Fibroblast of lung (primary cell): ENCODE data around the gene RBM4B.

ENCODE experiments used
- EZH2 ChIP-seq: IDR thresholded peaks from 2 replicates; pipeline ENCODE4 v1.5.1; 2012; ENCODE audit warnings: low read length, control low read depth, mild to moderate bottlenecking; ENCODE audit errors: missing control alignments
- TF ChIP-seq, protein P1 (sequence below), 2 donors: IDR thresholded peaks in 1 of 2; conservative IDR thresholded peaks in 1 of 2; 1 replicate in 1 of 2; 2 replicates in 1 of 2; pipeline ENCODE4 v1.5.1; 2011 to 2012; ENCODE audit warnings: low read length in 2 of 2, control low read depth in 1 of 2, inconsistent platforms in 1 of 2, low read depth in 1 of 2, mild to moderate bottlenecking in 1 of 2

DNA sequence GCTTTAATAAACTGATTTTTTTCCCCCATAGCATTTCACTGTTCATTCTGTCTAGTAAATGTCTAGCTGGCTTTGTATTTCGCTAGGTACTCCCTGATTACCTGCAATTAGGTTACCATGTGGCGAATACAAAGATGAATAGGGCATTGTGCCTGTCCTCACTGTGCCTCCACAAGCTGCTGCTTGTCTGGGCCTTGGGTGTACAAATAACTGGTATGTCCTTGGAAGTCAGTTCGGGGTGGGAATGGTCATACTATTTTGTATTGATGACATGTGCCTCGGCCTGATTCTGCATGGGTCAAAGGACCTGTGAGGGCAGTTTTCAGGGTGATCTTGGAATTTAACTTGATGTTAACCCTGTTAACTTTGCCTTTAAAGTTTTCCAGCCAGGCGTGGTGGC is 27.8 kb downstream of the RBM4B start:
- TF ChIP-seq, protein P1, sequence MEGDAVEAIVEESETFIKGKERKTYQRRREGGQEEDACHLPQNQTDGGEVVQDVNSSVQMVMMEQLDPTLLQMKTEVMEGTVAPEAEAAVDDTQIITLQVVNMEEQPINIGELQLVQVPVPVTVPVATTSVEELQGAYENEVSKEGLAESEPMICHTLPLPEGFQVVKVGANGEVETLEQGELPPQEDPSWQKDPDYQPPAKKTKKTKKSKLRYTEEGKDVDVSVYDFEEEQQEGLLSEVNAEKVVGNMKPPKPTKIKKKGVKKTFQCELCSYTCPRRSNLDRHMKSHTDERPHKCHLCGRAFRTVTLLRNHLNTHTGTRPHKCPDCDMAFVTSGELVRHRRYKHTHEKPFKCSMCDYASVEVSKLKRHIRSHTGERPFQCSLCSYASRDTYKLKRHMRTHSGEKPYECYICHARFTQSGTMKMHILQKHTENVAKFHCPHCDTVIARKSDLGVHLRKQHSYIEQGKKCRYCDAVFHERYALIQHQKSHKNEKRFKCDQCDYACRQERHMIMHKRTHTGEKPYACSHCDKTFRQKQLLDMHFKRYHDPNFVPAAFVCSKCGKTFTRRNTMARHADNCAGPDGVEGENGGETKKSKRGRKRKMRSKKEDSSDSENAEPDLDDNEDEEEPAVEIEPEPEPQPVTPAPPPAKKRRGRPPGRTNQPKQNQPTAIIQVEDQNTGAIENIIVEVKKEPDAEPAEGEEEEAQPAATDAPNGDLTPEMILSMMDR (conservative IDR thresholded peaks at IDR 0.05 in 1 of 2, IDR thresholded peaks at IDR 0.05 in 1 of 2; ENCODE audit: low read depth in 1 of 2, low read length in 2 of 2): no peak
- TF ChIP-seq EZH2: no peak
